ENCODE measurements around the gene RTP3. TPM values are rescaled to one million over a fixed set of nuclear protein-coding genes. Genes with fewer than 3 reads are reported as not detected.
A peak's percentile ranks its signal among the peaks of the same experiment; 100 is the strongest.

The RTP3 gene
- total RNA-seq, 1 donor from 2014 or later = not detected

- no peak for TF ChIP-seq CTCF (IDR thresholded peaks at IDR 0.05)
- H3K27ac Mint-ChIP-seq (ENCODE audit: unreplicated experiment) = no peak overlapping the region
- no peaks in the 10 kb centered on the region for H3K36me3 Mint-ChIP-seq (ENCODE audit: unreplicated experiment)
Observed at GRCh38 chr3:46549989-46550388, 52.2 kb downstream of the RTP3 start.

More at GRCh38 chr3:46549989-46550388, 52.2 kb downstream of the RTP3 start:
- no peaks in the 10 kb centered on the region for H3K27me3 Mint-ChIP-seq (ENCODE audit: unreplicated experiment)
- peaks cover 3% of the 10 kb centered on the region for H3K9me3 Mint-ChIP-seq (ENCODE audit: unreplicated experiment)
- DNase-seq (ENCODE audit: extremely low spot score, unreplicated experiment) = peak; percentile 5
- H3K4me3 Mint-ChIP-seq (ENCODE audit: unreplicated experiment) = no peak overlapping the region
- no peaks in the 10 kb centered on the region for H3K4me1 Mint-ChIP-seq (ENCODE audit: unreplicated experiment)

Other genes with a start within 250 kb of the RTP3 start
- gene CCR2, start 143.9 kb upstream of the RTP3 start, total RNA-seq = not detected in 2 replicates
- gene CCR5, start 127.0 kb upstream of the RTP3 start, total RNA-seq = not detected in 2 replicates
- gene CCRL2, start 90.7 kb upstream of the RTP3 start, total RNA-seq = not detected in 2 replicates
- not detected in 2 replicates for gene LTF, start 33.1 kb upstream of the RTP3 start, total RNA-seq
- gene LRRC2, start 68.3 kb downstream of the RTP3 start, total RNA-seq = 1.2 and 1.5 TPM in 2 replicates
- not detected in 2 replicates for gene FAM240A, start 114.5 kb downstream of the RTP3 start, total RNA-seq
- 0.99 and 1.4 TPM in 2 replicates for gene ALS2CL, start 195.7 kb downstream of the RTP3 start, total RNA-seq
- not detected in 2 replicates for gene TMIE, start 203.4 kb downstream of the RTP3 start, total RNA-seq
- not detected in 2 replicates for gene PRSS50, start 219.9 kb downstream of the RTP3 start, total RNA-seq

Data from osteocyte (in vitro differentiated cells).